ENCODE results near the gene FAM120AOS.
"Not testable (repeated sequence)": the region's sequence is repeated elsewhere in the genome, so short reads cannot be mapped to it uniquely, and the experiment has no call there.

The FAM120AOS gene

DNA sequence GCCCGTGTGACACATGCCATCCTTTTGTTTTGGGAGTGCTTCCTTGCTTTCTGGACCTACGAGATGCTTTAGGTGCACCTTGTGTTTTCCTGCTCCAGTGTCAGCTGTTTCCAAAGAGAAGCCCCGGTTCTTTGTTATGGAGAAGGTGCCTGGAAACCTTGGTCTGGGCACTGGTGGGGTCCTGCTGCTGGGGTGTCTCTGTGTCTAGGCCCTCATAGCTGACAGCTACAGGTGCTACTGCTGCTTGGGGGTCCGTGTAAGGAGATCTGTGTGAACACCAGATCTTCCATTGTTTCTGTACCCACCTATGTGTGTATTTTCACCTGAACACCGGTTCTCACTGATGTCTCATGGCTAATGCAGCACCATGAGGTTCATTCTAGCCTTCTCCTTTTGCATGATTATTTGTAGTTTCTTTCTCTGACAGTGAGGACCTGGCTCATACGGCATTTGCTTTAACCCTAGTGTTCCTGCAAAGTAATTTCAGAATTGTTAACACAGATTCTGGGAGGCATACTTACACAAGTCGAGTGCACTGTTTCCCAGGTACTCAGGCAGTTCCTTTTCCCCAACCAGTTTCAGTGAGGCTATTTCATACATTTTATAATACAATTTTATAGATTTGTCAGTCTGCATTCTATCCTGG, 13.2 kb upstream of the FAM120AOS start:
- no peak for DNase-seq

DNA sequence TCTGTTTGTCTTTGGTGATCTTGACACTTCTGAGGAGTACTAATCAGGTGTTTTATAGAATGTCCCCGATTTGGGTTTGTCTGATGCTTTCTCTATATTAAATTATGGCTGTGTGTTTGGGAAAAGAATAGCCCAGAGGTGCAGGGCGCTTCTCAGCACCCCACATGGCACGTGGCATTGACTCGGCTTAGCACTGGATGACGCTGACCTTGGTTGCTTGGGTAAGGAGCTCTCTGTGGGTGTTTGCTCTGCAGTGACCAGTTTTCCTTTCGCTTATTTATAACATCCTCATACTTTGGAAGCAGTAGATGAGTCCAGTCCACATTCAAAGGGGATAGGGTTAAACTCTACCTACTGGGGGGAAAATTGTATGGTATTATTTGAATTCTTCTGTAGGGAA, 12.5 kb upstream of the FAM120AOS start:
- no peak for DNase-seq

DNA sequence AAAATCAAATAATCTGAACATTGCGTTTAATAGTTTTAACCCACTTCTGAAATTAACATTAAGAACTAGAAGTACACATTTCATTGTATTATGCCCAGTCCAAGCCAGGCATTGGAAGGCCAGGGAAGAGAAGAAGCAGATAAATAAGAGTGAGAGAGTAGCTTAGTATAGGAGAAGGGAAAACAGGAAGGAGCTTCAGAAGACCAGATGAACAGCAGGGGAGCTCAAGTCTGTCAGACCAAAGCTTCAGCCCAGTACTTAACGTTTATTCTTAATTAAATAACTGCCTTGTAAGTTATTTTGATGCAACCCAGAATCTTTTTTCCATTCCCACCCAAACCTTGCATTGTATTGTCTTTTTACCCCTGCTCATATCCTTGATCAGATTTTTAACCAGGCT, 11.5 kb upstream of the FAM120AOS start:
- no peak for DNase-seq

DNA sequence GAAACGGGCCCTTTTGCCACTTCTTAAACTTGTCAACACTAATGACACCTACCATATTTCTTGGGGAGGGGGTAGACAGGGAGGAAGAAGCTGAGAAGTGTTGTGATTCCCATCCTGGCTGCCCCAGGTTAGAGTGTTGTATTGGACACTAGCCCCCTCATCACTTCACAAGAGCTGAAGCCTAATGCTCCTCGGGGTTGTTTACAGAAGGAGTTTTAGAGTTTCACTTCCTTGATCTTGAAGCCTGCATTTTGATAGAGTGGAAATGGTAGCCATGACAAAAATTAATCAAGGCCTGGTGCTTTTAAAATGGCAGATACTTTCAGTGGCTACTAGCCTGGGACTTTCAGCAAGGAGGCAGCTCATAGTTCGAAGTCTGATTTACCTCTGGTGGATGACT, 11.0 kb upstream of the FAM120AOS start:
- DNase-seq: no peak

DNA sequence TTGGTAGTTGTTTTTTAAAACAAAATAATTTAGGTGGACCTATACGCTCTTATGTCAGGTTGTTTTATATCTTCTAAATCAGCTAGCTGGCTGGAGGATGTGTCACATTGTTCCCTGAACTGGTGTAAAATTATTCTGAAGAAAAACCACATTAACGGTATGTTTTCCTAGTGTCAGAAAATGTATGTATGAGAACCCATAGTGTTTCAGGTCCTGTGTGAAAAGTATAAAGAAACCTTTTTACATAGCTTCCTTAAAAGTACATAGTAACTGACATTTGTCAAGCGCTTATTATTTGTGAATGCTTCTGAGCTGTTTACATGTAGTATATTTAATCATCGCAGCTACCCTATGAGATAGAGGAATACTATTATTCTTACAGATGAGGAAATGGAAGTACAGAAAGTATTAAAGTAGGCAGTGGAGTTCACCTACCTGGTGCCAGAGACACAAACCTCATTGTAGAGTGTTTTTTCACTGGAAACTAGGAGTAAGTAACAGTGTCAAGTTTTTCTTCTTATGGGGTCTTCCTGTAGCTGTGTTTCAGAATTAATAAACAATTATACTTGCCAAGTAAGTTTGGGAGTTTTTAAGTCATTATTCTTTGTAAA, 10.4 kb upstream of the FAM120AOS start:
- no peak for DNase-seq

DNA sequence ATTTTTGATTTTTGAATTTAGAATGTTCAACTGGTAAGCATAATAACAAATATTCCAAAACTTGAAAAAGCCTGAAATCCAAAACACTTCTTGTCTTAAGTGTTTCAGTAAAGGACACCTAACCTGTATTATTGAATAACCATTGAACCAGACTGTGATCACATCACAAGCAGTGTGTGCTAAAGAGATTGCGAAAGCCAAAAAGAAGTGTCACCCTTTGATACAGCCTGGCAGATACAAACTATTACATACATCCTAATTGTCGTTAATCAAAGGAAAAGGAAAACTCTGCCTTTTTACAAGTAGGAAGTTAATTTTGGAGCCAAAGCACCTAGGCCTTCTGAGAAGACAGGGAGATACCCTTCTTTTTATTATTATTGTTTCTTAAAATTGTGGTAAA, 8.4 kb upstream of the FAM120AOS start:
- no peak for DNase-seq

DNA sequence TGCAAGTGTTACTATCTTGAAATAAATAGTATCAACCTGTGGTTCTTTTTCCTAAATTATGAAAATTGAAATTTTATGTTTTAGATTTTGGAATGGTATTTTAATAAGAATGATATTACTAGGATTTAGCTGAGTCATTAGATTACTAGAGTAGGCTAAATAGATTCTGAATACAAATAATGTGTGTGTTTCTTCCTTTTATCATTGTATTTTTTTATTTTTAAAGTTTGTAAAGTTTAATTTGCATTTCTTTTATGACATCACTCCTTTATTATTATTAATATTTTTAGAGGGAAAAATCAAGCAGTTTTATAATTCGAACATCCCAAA, 8.0 kb upstream of the FAM120AOS start:
- no peak for DNase-seq

DNA sequence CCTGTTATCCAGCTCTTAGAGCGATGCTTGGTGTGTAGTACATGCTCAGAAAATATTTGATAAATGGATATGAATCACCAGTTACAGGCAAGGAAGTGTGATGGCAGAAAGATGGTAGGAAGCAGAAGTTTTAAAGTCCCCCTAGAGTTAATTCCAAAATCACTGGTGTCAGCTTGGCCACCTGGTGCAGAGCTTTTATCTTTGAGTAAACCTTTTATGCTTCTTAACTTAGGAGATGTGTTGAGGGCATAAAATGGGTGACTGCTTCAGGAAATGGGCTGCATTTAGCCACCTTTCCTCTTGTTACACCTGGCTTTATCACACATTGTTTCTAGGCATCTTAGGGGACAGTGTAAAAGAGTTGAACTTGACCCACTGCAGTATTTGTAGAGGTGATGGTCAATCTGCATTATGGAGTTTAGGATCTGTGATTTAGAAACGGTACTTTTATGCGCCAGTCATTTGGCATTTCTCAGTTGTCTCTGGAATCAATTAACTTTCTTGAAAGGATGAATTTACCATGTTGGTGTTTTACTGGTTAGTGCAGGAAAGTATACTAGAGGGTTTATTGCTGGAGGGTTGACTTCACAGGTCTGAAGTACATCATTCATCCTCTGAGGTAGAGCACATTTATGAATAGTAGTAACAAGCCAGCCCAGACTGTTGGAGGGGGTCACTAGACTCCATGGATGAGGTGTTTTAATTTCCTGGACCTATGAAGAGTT, 7.5 kb upstream of the FAM120AOS start:
- DNase-seq: no peak

DNA sequence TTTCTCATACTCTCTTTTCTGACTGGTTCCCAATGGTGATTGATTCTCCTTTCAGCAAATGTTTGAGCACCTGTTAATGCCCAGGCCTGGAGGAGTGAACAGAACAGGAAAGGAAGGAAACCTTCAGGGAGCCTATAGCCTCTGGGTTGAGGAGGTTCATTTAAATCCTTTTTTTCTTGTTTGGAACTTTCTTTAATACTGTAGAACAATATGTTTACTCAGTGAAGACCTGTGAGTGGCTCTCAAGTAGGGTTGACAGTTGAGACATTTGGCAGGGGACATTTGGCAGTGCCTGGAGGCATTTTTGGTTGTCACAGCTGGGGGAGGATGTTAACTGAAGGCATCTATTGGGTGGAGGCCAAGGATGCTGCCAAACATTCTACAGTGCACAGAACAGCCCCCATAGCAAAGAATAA, 6.1 kb upstream of the FAM120AOS start:
- no peak for DNase-seq

DNA sequence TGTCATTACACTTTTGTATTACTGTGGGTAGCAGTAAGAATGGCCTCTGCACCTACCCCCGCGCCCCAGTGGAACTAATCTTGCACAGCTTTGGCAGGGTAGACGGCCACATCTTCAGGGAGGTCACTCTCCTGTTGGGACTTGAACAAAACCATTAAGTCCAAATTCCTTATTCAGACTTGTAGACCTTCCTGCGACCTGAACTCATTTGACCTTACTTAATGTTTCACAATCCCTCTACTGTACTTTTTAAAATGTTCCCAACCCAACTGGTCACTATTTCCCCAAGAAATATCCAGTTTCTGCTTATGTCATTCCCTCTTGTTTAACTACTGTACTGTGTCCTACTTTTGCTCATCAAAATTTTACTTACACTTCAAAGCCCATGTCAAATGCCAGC, 5.3 kb upstream of the FAM120AOS start:
- DNase-seq: no peak

DNA sequence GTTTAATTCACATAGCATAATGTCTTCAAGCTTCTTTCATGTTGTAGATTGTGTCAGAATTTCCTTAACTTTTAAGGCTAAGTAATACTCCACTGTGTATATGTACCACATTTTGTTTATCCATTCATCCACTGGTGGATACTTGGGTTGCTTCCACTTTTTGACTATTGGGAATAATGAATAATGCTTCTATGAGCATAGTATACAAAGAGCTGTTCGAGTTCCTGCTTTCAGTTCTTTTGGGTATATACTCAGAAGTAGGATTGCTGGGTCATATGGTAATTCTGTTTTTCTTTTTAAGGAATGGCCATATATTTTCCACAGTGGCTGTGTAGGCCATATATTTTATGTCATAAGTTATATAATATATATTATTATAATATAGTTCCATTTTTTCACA, 3.6 kb upstream of the FAM120AOS start:
- no peak for DNase-seq

DNA sequence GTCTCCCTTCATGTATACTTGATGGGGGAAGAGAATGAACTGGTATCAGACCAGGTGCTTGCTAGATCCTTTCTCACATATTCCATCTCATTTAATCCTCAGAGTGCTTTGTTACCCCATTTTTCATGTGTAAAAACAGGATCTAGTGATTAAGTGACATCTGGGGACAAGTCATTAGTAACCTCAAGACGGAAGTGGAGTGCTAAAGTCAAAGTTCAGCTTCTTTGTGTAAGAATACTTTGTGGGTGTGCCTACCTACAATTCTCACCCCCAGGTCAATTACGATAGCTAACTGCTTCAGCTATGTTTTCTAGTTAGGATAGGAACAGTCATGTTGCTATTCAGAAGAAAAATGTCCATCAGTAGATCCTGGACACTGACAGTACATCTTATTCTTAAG, 3.1 kb upstream of the FAM120AOS start:
- DNase-seq: no peak

DNA sequence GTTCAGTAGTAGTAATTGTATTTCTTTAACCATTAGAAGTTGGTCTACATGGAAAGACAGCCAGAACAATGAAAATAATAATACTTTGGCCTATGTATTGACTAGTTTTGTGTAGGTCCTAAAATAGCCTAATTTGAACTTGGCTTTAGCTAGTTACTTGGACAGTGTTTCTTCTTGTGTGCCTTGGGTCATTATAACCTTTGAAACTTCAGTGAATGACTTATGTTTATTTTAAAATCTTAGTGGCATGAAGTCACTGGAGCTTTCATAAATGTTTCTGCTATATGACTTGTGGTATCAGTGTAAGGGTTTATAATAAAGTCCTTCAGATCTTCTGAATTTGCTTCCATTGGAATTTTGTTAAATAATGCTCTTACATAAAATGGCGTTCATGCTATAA, 2.6 kb upstream of the FAM120AOS start:
- no peak for DNase-seq

DNA sequence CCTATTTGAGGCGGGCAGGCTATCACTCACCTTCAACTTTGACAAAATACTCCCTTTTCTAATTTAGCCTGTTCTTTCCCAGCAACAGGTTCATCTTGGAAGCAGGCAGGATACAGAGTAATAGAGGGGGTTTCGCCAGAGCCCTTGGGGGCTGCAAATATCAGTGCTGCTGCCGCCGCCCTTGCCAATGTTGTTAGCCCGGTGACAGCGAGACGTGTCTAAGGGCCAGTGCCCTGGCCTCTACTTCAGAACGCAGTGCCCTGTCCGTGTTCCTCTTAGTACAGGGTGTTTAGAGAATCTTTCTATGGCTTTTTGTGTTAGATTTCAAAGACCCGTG, 703 bp downstream of the FAM120AOS start:
- DNase-seq: no peak

DNA sequence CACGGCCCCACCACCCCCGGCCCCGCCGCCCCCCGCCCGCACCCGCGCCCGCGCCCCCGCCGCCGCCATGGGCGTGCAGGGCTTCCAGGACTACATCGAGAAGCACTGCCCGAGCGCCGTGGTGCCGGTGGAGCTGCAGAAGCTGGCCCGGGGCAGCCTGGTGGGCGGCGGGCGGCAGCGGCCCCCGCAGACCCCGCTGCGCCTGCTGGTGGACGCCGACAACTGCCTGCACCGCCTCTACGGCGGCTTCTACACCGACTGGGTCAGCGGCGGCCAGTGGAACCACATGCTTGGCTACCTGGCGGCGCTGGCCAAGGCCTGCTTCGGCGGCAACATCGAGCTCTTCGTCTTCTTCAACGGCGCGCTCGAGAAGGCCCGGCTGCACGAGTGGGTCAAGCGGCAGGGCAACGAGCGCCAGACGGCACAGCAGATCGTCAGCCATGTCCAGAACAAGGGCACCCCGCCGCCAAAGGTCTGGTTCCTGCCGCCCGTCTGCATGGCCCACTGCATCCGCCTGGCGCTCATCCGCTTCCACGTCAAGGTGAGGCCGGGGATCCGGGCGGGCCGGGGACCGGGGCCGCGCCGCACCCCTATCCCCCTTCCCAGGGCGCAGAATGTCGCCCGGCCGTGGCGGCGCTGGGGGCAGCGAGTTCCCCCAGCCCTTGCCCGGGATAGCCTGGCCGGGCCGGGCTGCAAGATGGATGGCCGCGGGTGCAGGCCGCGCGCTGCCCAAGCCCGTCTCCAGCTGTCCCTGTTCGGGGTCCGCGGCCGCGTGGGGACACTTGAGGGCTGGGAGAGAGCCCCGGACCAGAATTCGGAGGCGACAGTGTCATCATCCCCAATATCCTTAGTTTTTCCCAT, 1.3 kb downstream of the FAM120AOS start:
- no peak for DNase-seq

DNA sequence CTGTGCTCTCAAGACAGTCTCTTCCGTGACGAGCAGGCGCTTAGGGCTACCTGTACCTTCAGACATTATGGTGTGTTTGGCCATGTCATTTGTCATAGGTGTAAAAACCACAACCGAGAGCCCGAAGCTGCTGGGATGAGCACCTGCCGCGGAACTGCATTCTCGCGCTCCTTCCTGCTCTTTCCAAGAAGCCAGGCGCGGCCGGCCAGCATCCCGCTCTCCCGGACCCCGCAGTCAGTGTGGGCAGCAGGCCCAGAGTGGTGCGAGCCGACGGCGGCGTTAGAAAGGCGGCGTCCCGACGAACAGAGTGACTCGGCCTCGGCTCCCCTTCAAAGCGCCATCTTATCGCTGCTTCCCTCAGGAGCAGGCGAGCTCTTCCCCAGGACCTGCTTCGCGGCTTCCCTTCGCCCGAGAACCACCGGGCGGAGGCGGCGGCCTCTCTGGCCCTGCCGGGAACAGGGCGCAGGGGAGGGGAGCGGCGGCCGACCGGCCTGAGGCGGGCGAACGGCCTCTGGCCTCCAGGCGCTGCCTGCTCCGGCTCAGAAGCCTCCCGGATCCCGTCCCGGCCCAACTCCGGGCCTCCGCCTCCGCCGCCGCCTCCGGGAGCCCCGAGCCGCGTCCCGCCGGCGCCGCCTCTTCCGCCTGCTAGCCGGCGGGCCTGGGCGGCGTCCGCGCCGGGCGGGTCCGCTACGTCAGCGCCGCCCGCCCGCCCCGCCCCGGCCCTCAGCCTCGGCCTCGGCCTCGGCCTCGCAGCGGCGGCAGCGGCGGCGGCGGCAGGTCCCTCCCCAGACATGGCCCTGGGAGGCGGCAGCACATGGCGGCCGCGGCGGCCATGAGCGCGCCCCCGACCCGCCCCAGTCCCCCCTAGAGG, 2.2 kb downstream of the FAM120AOS start, which contains the start of gene FAM120A:
TSS of gene FAM120A (plus strand) at position 741 of the 871 bp plus-strand sequence. CDS start 231 bp downstream, outside the sequence.
- peak; percentile 36 for DNase-seq

DNA sequence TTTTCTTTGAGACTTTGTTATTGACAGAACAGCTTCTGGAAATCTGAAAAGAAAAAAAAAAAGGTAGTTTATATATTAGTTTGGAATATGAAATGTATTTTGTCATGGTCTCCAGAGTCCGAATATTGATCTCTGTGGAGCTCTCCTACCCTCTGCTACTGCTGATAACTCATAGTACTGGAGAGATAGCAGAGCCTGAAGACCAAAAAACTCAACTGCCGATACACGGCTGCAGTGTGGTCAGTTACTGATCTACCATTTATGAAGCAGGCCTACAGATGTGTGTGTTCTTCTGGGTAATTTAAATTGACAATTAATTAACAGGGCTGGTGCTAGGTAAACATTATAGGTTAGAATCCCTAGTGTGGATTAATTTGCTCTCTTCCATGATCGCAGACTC, 5.7 kb downstream of the FAM120AOS start:
- DNase-seq: no peak

DNA sequence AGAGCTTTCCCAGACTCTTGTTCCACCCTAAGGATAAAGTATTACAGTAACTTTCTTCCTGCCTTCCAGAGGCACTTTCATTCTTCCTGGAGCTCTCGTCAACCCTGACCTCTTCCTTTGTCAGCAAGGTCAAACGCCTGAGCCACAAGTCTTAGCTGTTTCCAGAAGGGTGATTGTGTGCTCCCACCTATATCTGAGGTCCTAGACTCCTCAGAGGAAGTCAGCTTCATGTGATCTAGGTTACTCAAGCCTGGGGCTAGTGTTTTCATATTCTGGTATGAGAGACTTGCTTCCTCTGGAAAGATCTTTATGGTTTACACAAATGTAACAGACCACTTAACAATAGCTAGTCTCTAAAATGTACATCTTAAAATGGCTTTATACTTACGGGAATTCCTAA, 7.3 kb downstream of the FAM120AOS start:
- no peak for DNase-seq

DNA sequence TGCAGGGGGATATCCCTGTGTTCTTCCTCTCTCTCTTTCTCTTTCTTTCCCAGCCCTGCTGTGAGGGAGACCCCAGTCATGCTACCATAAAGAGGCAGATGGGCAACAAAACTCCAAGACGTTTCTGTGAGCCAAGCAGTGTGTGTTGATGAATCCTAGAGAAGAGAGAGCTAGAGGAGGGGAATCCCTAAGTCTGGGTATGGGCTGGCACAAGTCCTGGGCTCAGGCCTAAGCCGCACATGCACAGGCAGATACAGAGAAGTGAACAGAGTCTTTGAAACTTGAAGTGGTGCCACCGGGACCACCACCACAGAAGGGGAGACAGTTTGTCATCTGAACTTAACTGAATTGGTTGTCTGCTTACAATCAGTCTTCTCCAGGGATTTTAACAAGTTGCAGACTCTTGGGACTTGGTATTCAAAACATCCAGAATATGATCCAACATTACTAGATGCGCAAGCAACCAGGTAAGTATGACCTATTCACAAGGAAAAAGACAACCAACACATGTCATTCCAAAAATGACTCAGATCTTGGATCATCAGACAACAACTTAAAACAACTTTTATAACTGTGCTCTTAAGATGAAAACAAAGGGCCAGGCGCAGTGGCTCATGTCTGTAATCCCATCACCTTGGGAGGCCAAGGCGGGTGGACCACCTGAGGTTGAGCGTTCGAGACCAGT, 12.3 kb downstream of the FAM120AOS start:
- no peak for DNase-seq

DNA sequence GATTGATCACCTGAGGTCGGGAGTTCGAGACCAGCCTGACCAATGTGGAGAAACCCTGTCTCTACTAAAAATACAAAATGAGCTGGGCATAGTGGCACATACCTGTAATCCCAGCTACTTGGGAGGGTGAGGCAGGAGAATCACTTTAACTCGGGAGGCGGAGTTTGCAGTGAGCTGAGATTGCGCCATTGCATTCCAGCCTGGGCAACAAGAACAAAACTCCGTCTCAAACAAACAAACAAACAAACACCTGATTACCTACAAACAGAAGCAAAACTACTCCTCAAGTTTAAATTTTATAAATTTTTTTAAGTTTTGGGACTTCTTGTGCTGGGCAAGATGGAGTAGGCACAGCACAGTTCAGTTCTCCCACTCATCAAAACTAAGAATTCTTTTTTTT, 14.1 kb downstream of the FAM120AOS start:
- not testable (repeated sequence) for DNase-seq

DNA sequence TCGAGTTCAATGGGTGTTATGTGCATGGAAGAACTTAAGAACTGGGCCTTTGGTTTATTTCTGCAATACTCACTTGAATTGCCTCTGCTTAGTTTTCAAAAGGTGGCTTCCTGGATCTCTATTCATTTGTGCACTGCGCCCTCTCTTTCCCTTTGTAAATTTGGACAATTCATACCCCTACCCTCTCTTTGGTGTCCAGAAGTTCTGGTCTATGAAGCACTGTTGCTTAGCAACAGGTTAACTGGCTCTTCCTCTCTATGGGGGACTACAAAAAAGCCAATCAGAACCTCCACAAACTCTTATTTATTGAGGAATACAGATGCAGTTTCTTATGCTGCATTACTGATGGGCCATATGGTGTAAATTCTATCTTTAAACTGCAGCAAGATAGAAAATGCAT, 15.4 kb downstream of the FAM120AOS start:
- DNase-seq: no peak

All from NCI-H2227 treated with DMSO at 0.1 percent for 48 hours (cell line).